ENCODE data around the gene NEFH. TPM values are rescaled to one million over a fixed set of nuclear protein-coding genes. Genes with fewer than 3 reads are reported as not detected.

Gene NEFH
- total RNA-seq, 1 donor from 2014 or later, result 5.2 TPM

- no peak overlapping the region for H3K4me3 ChIP-seq (ENCODE audit: low read depth, low read length)
- no peak for DNase-seq (ENCODE audit: low read depth)
- no peak for TF ChIP-seq CTCF (IDR thresholded peaks at IDR 0.05; ENCODE audit: insufficient read depth, low read length, poor library complexity, severe bottlenecking)
- H3K27me3 ChIP-seq (ENCODE audit: control insufficient read depth, insufficient read depth, low read length), result no peaks in the 10 kb centered on the region
- no peaks in the 10 kb centered on the region for H3K36me3 ChIP-seq (ENCODE audit: control insufficient read depth, insufficient read depth, low read length)
Observed at GRCh38 chr22:29457730-29458129, 22.3 kb upstream of the NEFH start.

- H3K4me3 ChIP-seq (ENCODE audit: low read depth, low read length), result no peak overlapping the region
- no peak for DNase-seq (ENCODE audit: low read depth)
- H3K36me3 ChIP-seq (ENCODE audit: control insufficient read depth, insufficient read depth, low read length), result no peaks in the 10 kb centered on the region
- TF ChIP-seq CTCF (IDR thresholded peaks at IDR 0.05; ENCODE audit: insufficient read depth, low read length, poor library complexity, severe bottlenecking), result no peak
- H3K27me3 ChIP-seq (ENCODE audit: control insufficient read depth, insufficient read depth, low read length), result no peaks in the 10 kb centered on the region
Observed at GRCh38 chr22:29458551-29458950, 21.5 kb upstream of the NEFH start.

- no peak for DNase-seq (ENCODE audit: low read depth)
- no peak for TF ChIP-seq CTCF (IDR thresholded peaks at IDR 0.05; ENCODE audit: insufficient read depth, low read length, poor library complexity, severe bottlenecking)
- Histone ChIP-seq H3K4me3 (ENCODE audit: low read depth, low read length) (no peak overlapping the region), H3K36me3 (ENCODE audit: control insufficient read depth, insufficient read depth, low read length) (no peaks in the 10 kb centered on the region), H3K27me3 (ENCODE audit: control insufficient read depth, insufficient read depth, low read length) (no peaks in the 10 kb centered on the region)
Observed at GRCh38 chr22:29459773-29460172, 20.2 kb upstream of the NEFH start.

GRCh38 chr22:29461263-29461662, 18.8 kb upstream of the NEFH start:
- no peak for DNase-seq (ENCODE audit: low read depth)
- TF ChIP-seq CTCF (IDR thresholded peaks at IDR 0.05; ENCODE audit: insufficient read depth, low read length, poor library complexity, severe bottlenecking), result no peak

GRCh38 chr22:29463629-29464028, 16.4 kb upstream of the NEFH start:
- no peak for DNase-seq (ENCODE audit: low read depth)
- no peaks in the 10 kb centered on the region for H3K36me3 ChIP-seq (ENCODE audit: control insufficient read depth, insufficient read depth, low read length)
- TF ChIP-seq CTCF (IDR thresholded peaks at IDR 0.05; ENCODE audit: insufficient read depth, low read length, poor library complexity, severe bottlenecking), result no peak
- H3K27me3 ChIP-seq (ENCODE audit: control insufficient read depth, insufficient read depth, low read length), result peaks cover 12% of the 10 kb centered on the region
- no peak overlapping the region for H3K4me3 ChIP-seq (ENCODE audit: low read depth, low read length)

More at GRCh38 chr22:29461263-29461662, 18.8 kb upstream of the NEFH start:
- Histone ChIP-seq H3K4me3 (ENCODE audit: low read depth, low read length) (no peak overlapping the region), H3K36me3 (ENCODE audit: control insufficient read depth, insufficient read depth, low read length) (no peaks in the 10 kb centered on the region), H3K27me3 (ENCODE audit: control insufficient read depth, insufficient read depth, low read length) (peaks cover 2% of the 10 kb centered on the region)

GRCh38 chr22:29464581-29464980, 15.4 kb upstream of the NEFH start:
- Histone ChIP-seq H3K36me3 (ENCODE audit: control insufficient read depth, insufficient read depth, low read length) (no peaks in the 10 kb centered on the region), H3K4me3 (ENCODE audit: low read depth, low read length) (no peak overlapping the region), H3K27me3 (ENCODE audit: control insufficient read depth, insufficient read depth, low read length) (peaks cover 21% of the 10 kb centered on the region)
- TF ChIP-seq CTCF (IDR thresholded peaks at IDR 0.05; ENCODE audit: insufficient read depth, low read length, poor library complexity, severe bottlenecking), result no peak
- no peak for DNase-seq (ENCODE audit: low read depth)

Measured in kidney epithelial cell (primary cell).